ENCODE results near the gene BNC2.
"Not testable (repeated sequence)": the region's sequence is repeated elsewhere in the genome, so short reads cannot be mapped to it uniquely, and the experiment has no call there.

Gene BNC2

GRCh38 chr9:16540743-16541613 is 329.5 kb downstream of the BNC2 start:
- Histone ChIP-seq H3K4me2 (ENCODE audit: low read length) (no peak overlapping the region), H3K9ac (ENCODE audit: low read length) (no peak overlapping the region)

GRCh38 chr9:16539626-16540025 is 330.8 kb downstream of the BNC2 start:
- H3F3A ChIP-seq (ENCODE audit: insufficient read depth, low read length); H3K36me3 ChIP-seq (ENCODE audit: insufficient read depth, low read length); H3K4me1 ChIP-seq (ENCODE audit: insufficient read depth, low read length, severe bottlenecking); H3K27ac ChIP-seq (ENCODE audit: low read depth, low read length, poor library complexity, severe bottlenecking); H3K79me2 ChIP-seq (ENCODE audit: insufficient read depth, low read length); H3K9me3 ChIP-seq (ENCODE audit: low read length); H3K9ac ChIP-seq (ENCODE audit: low read length); H3K27me3 ChIP-seq (ENCODE audit: insufficient read depth, low read length); H4K20me1 ChIP-seq (ENCODE audit: insufficient read depth, low read length); H3K9me2 ChIP-seq (ENCODE audit: low read depth, low read length); H3K4me3 ChIP-seq (ENCODE audit: low read depth, low read length, poor library complexity, severe bottlenecking); H2AFZ ChIP-seq (ENCODE audit: low read length); H3K4me2 ChIP-seq (ENCODE audit: low read length): not testable (repeated sequence)

More at GRCh38 chr9:16540743-16541613, 329.5 kb downstream of the BNC2 start:
- Histone ChIP-seq H4K20me1 (ENCODE audit: insufficient read depth, low read length) (no peaks in the 10 kb centered on the region), H3K27me3 (ENCODE audit: insufficient read depth, low read length) (no peaks in the 10 kb centered on the region), H3K4me1 (ENCODE audit: insufficient read depth, low read length, severe bottlenecking) (no peaks in the 10 kb centered on the region), H3F3A (ENCODE audit: insufficient read depth, low read length) (no peaks in the 10 kb centered on the region), H3K36me3 (ENCODE audit: insufficient read depth, low read length) (no peaks in the 10 kb centered on the region), H3K27ac (ENCODE audit: low read depth, low read length, poor library complexity, severe bottlenecking) (no peak overlapping the region), H3K79me2 (ENCODE audit: insufficient read depth, low read length) (no peaks in the 10 kb centered on the region), H3K4me3 (ENCODE audit: low read depth, low read length, poor library complexity, severe bottlenecking) (no peak overlapping the region), H2AFZ (ENCODE audit: low read length) (no peak overlapping the region), H3K9me2 (ENCODE audit: low read depth, low read length) (no peaks in the 10 kb centered on the region), H3K9me3 (ENCODE audit: low read length) (no peaks in the 10 kb centered on the region)
- no peak for TF ChIP-seq EZH2 (IDR thresholded peaks at IDR 0.05; ENCODE audit: borderline replicate concordance, low read length)
- no peak for TF ChIP-seq CTCF (IDR thresholded peaks at IDR 0.05; ENCODE audit: low read length)

- Histone ChIP-seq H3K4me1 (ENCODE audit: insufficient read depth, low read length, severe bottlenecking) (no peaks in the 10 kb centered on the region), H3K4me3 (ENCODE audit: low read depth, low read length, poor library complexity, severe bottlenecking) (no peak overlapping the region), H3K9ac (ENCODE audit: low read length) (no peak overlapping the region), H4K20me1 (ENCODE audit: insufficient read depth, low read length) (no peaks in the 10 kb centered on the region), H3K9me3 (ENCODE audit: low read length) (no peaks in the 10 kb centered on the region), H3K4me2 (ENCODE audit: low read length) (no peak overlapping the region), H3K36me3 (ENCODE audit: insufficient read depth, low read length) (no peaks in the 10 kb centered on the region), H3F3A (ENCODE audit: insufficient read depth, low read length) (no peaks in the 10 kb centered on the region), H3K27ac (ENCODE audit: low read depth, low read length, poor library complexity, severe bottlenecking) (no peak overlapping the region), H2AFZ (ENCODE audit: low read length) (no peak overlapping the region), H3K79me2 (ENCODE audit: insufficient read depth, low read length) (no peaks in the 10 kb centered on the region), H3K27me3 (ENCODE audit: insufficient read depth, low read length) (no peaks in the 10 kb centered on the region), H3K9me2 (ENCODE audit: low read depth, low read length) (no peaks in the 10 kb centered on the region)
- TF ChIP-seq EZH2 (IDR thresholded peaks at IDR 0.05; ENCODE audit: borderline replicate concordance, low read length) (no peak), CTCF (IDR thresholded peaks at IDR 0.05; ENCODE audit: low read length) (no peak)
Measured at GRCh38 chr9:16535555-16535954, 334.9 kb downstream of the BNC2 start.
